ENCODE measurements around the gene SH2D6.
"Not testable (repeated sequence)": the region's sequence is repeated elsewhere in the genome, so short reads cannot be mapped to it uniquely, and the experiment has no call there.

The SH2D6 gene

GRCh38 chr2:85378257-85378656 is 40.3 kb upstream of the SH2D6 start:
- ChIA-PET CTCF (no interaction called here), POLR2A (no interaction called here)
- TF ChIP-seq YY2 (tag by site-specific recombination; IDR thresholded peaks at IDR 0.05), result no peak
- no peak for TF ChIP-seq ZNF341 (tag by site-specific recombination; IDR thresholded peaks at IDR 0.05; ENCODE audit: low read depth)
- TF ChIP-seq ZNF529 (tag by site-specific recombination; IDR thresholded peaks at IDR 0.05; ENCODE audit: insufficient replicate concordance), result no peak
- TF ChIP-seq ZSCAN30 (tag by site-specific recombination; IDR thresholded peaks at IDR 0.05), result no peak
- TF ChIP-seq ZNF133 (tag by site-specific recombination; IDR thresholded peaks at IDR 0.05), result no peak
- Histone ChIP-seq H3K36me3 (ENCODE audit: control insufficient read depth in 2 of 2, insufficient read depth in 1 of 2, low read length in 2 of 2) (peaks cover 4 to 41% of the 10 kb centered on the region in 2 experiments), H3K9me3 (ENCODE audit: control insufficient read depth, insufficient read depth, low read depth, low read length) (no peaks in the 10 kb centered on the region), H3K27ac (ENCODE audit: extremely low read depth, low read depth, low read length) (no peak overlapping the region), H3K4me3 (ENCODE audit: low read depth, low read length) (no peak overlapping the region), H3K4me1 (ENCODE audit: control insufficient read depth, insufficient read depth, low read length) (no peaks in the 10 kb centered on the region)

DNA sequence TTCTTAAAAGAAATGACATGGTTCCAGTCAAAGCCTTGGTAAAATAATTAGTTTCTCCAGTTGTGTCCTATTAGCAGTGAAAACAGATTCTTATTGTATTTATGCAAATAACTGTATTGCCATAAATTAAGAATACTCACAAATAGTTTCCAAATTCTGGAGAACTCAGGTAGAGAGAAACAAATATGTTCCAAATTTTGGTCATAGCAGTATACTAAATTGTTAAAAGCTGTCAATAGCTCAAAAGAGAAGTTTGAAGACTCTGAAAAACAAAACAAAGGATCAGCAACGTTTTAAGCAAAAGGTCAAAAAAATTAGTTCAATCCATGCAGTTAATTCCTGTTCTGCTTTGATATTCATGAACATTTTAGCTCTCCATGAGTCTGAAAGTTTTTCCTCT is 38.5 kb upstream of the SH2D6 start:
- no peak for TF ChIP-seq ZNF555 (tag by site-specific recombination; conservative IDR thresholded peaks at IDR 0.05)
- TF ChIP-seq ZNF514 (tag by site-specific recombination; IDR thresholded peaks at IDR 0.05), result no peak
- TF ChIP-seq ZNF133 (tag by site-specific recombination; IDR thresholded peaks at IDR 0.05), result no peak
- no peak for TF ChIP-seq ZNF324 (tag by site-specific recombination; IDR thresholded peaks at IDR 0.05)
- no peak for TF ChIP-seq ZNF830 (tag by site-specific recombination; IDR thresholded peaks at IDR 0.05; ENCODE audit: low read depth)
- TF ChIP-seq, protein P1, sequence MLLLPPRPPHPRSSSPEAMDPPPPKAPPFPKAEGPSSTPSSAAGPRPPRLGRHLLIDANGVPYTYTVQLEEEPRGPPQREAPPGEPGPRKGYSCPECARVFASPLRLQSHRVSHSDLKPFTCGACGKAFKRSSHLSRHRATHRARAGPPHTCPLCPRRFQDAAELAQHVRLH (tag by site-specific recombination; IDR thresholded peaks at IDR 0.05), result no peak
- peak; percentile 93 for TF ChIP-seq SETDB1 (IDR thresholded peaks at IDR 0.05; ENCODE audit: insufficient read length, low read length)
- no peak overlapping the region for H3K4me3 ChIP-seq (ENCODE audit: low read depth, low read length)
- peaks cover 3 to 51% of the 10 kb centered on the region in 2 experiments for H3K36me3 ChIP-seq (ENCODE audit: control insufficient read depth in 2 of 2, insufficient read depth in 1 of 2, low read length in 2 of 2)
- CTCF ChIA-PET, result interaction anchor here (0.5 to 1.2 kb wide), 2 partner anchors 12 to 96 kb away, joined by 3 to 5 read pairs; no protein-coding TSS in a partner anchor
- H3K9me3 ChIP-seq (ENCODE audit: control insufficient read depth, insufficient read depth, low read depth, low read length), result no peaks in the 10 kb centered on the region
- H3K4me1 ChIP-seq (ENCODE audit: control insufficient read depth, insufficient read depth, low read length), result no peaks in the 10 kb centered on the region
- POLR2A ChIA-PET, result no interaction called here
- no peak overlapping the region for H3K27ac ChIP-seq (ENCODE audit: extremely low read depth, low read depth, low read length)

DNA sequence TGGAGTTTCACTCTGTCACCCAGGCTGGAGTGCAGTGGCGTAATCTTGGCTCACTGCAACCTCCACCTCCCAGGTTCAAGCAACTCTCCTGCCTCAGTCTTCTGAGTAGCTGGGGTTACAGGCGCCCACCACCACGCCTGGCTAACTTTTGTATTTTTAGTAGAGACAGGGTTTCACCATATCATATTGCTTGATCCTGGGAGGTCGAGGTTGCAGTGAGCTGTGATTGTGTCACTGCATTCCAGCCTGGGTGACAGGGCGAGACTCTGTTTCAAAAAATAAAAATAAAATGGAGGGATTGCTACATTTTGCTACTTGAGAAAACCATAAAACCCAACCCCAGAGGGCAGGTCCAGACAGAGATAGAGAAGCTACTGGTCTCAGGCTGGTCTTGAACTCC is 35.4 kb upstream of the SH2D6 start:
- not testable (repeated sequence) for H3K9me3 ChIP-seq (ENCODE audit: control insufficient read depth, insufficient read depth, low read depth, low read length); H3K27ac ChIP-seq (ENCODE audit: extremely low read depth, low read depth, low read length); H3K4me3 ChIP-seq (ENCODE audit: low read depth, low read length); H3K4me1 ChIP-seq (ENCODE audit: control insufficient read depth, insufficient read depth, low read length)
- H3K36me3 ChIP-seq (ENCODE audit: control insufficient read depth in 2 of 2, insufficient read depth in 1 of 2, low read length in 2 of 2), result peaks cover 3 to 49% of the 10 kb centered on the region in 2 experiments
- POLR2A ChIA-PET, result interaction anchor here (0.7 kb wide), 2 partner anchors 30 to 1174 kb away, joined by 3 to 4 read pairs; no protein-coding TSS in a partner anchor
- CTCF ChIA-PET, result interaction anchor here (0.7 kb wide), 1 partner anchor 231 kb away, joined by 3 read pairs; no protein-coding TSS in a partner anchor

DNA sequence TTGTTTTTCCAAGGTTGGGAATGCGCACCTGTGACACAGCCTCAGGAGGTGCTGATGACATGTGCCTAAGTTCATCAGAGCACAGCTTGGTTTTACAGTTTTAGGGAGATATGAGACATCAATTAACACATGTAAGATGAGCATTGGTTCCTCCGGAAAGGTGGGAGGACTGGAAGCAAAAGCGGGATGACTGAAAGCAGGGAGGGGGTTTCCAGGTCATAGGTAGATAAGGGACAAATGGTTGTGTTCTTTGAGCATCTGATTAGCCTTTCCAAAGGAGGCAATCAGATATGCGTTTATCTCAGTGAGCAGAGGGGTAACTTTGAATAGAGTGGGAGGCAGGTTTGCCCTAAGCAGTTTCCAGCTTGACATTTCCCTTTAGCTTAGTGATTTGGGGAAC is 34.7 kb upstream of the SH2D6 start:
- Histone ChIP-seq H3K9me3 (ENCODE audit: control insufficient read depth, insufficient read depth, low read depth, low read length) (no peaks in the 10 kb centered on the region), H3K27ac (ENCODE audit: extremely low read depth, low read depth, low read length) (no peak overlapping the region), H3K4me1 (ENCODE audit: control insufficient read depth, insufficient read depth, low read length) (no peaks in the 10 kb centered on the region), H3K4me3 (ENCODE audit: low read depth, low read length) (no peak overlapping the region), H3K36me3 (ENCODE audit: control insufficient read depth in 2 of 2, insufficient read depth in 1 of 2, low read length in 2 of 2) (peaks cover 3 to 49% of the 10 kb centered on the region in 2 experiments)
- CTCF ChIA-PET, result interaction anchor here (1.1 kb wide), 1 partner anchor 38 kb away, joined by 4 read pairs; no protein-coding TSS in a partner anchor
- TF ChIP-seq HOXD13 (CRISPR knock-in tag; IDR thresholded peaks at IDR 0.05; ENCODE audit: borderline replicate concordance), result no peak
- POLR2A ChIA-PET, result interaction anchor here (0.6 to 1.0 kb wide), 2 partner anchors 155 to 177 kb away, joined by 3 to 4 read pairs; partner anchors contain the start of genes GGCX and MAT2A

DNA sequence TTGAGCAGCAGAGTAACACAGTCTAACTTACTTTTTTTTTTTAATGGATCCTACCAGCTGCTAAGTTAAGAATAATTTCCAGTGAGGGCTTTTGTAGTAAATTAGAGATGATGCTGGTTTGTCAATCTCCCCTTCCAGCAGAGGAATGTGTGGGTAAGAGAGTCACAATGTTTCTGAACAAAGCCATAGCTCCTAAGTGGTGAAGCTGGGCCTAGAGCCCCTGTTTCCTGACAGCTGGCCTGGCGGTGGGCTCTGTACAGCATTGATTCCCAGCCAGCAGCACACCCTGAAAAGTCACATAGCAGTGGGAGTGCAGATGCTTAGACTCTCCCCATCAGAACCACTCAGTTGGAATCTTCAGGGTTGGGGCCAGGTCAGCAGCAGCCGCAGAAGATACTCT is 32.8 kb upstream of the SH2D6 start:
- Histone ChIP-seq H3K4me1 (ENCODE audit: control insufficient read depth, insufficient read depth, low read length) (no peaks in the 10 kb centered on the region), H3K4me3 (ENCODE audit: low read depth, low read length) (no peak overlapping the region), H3K9me3 (ENCODE audit: control insufficient read depth, insufficient read depth, low read depth, low read length) (no peaks in the 10 kb centered on the region), H3K36me3 (ENCODE audit: control insufficient read depth in 2 of 2, insufficient read depth in 1 of 2, low read length in 2 of 2) (peaks cover 3 to 49% of the 10 kb centered on the region in 2 experiments; a peak in 2 of 3 replicates), H3K27ac (ENCODE audit: extremely low read depth, low read depth, low read length) (no peak overlapping the region)
- CTCF ChIA-PET, result interaction anchor here (0.5 to 1.0 kb wide), 2 partner anchors 165 to 216 kb away, joined by 3 to 4 read pairs; no protein-coding TSS in a partner anchor
- POLR2A ChIA-PET, result no interaction called here
- TF ChIP-seq KLF1 (tag by site-specific recombination; IDR thresholded peaks at IDR 0.05) (no peak), ZNF157 (tag by site-specific recombination; IDR thresholded peaks at IDR 0.05) (no peak), PBX3 (CRISPR knock-in tag; IDR thresholded peaks at IDR 0.05) (no peak), ZBTB1 (tag by site-specific recombination; IDR thresholded peaks at IDR 0.05) (no peak), ZNF146 (tag by site-specific recombination; IDR thresholded peaks at IDR 0.05) (no peak), ZNF112 (tag by site-specific recombination; IDR thresholded peaks at IDR 0.05) (no peak), ZBTB17 (tag by site-specific recombination; IDR thresholded peaks at IDR 0.05) (no peak), ZNF792 (tag by site-specific recombination; IDR thresholded peaks at IDR 0.05) (no peak)
- TF ChIP-seq, protein P2, sequence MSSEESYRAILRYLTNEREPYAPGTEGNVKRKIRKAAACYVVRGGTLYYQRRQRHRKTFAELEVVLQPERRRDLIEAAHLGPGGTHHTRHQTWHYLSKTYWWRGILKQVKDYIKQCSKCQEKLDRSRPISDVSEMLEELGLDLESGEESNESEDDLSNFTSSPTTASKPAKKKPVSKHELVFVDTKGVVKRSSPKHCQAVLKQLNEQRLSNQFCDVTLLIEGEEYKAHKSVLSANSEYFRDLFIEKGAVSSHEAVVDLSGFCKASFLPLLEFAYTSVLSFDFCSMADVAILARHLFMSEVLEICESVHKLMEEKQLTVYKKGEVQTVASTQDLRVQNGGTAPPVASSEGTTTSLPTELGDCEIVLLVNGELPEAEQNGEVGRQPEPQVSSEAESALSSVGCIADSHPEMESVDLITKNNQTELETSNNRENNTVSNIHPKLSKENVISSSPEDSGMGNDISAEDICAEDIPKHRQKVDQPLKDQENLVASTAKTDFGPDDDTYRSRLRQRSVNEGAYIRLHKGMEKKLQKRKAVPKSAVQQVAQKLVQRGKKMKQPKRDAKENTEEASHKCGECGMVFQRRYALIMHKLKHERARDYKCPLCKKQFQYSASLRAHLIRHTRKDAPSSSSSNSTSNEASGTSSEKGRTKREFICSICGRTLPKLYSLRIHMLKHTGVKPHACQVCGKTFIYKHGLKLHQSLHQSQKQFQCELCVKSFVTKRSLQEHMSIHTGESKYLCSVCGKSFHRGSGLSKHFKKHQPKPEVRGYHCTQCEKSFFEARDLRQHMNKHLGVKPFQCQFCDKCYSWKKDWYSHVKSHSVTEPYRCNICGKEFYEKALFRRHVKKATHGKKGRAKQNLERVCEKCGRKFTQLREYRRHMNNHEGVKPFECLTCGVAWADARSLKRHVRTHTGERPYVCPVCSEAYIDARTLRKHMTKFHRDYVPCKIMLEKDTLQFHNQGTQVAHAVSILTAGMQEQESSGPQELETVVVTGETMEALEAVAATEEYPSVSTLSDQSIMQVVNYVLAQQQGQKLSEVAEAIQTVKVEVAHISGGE (tag by site-specific recombination; conservative IDR thresholded peaks at IDR 0.05; ENCODE audit: low read depth), result no peak

All from HEK293 (cell line).